Right ventricle myocardium inferior (tissue), 1 donor: Measurements from ENCODE around the gene UGT2B17. TPM values are rescaled to one million over a fixed set of nuclear protein-coding genes. Genes with fewer than 3 reads are reported as not detected.
"Not testable (repeated sequence)": the region's sequence is repeated elsewhere in the genome, so short reads cannot be mapped to it uniquely, and the experiment has no call there.

Experiments used
- ATAC-seq: fragments of 200-7000 bp; cut with Tn5 transposase; one replicate; pipeline ENCODE4 v1.9.1; 2020; ENCODE audit warnings: mild to moderate bottlenecking, moderate library complexity
- DNase-seq: peaks from one replicate; pipeline ENCODE4 v3.0.0; 2021; ENCODE audit errors: missing footprints
- intact Hi-C: fragments of 100-400 bp; cut with DNase I; formaldehyde crosslinking; loops from one replicate; pipeline ENCODE4 v1.11.0; 2022
- total RNA-seq: library from RNA; stranded (reverse); fragmentation: NEBNext Ultra II Directional; extraction: Animal tissue kit (Norgen Biotek cat#: 25700); gene quantifications from one replicate; pipeline ENCODE4 v1.2.1, GENCODE V29; 2021
- donor health status: DM: no; HTN: yes; CAD: no; lungs with severe emphysema.

UGT2B17 gene
- total RNA-seq, 1 donor from 2014 or later = not detected

DNA sequence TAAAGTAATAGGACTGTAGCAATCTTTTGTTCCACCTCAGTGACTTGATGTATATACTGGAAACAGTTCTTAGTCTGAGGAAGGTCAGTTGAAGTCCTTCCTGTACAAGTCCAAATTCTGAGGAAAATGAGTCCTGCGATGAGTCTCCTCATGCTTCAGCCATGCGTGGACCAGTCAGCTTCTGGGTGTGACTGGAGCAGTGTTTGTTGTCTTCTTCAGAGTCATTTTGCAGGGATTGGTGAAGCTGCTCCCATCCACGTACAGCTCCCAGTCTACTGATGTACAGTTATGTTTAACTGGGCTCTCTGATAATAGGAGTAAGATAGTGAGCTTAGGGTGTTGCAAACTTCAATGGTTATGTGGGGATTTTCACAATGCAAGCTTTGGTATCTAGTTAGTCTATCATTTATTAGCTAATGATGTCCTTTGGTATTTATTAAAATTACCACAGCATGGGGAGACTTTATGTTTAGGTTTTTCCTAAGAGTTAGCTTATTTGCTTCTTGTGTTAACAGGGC is 3.4 kb downstream of the UGT2B17 start:
- ATAC-seq (no peak), DNase-seq (no peak)
- intact Hi-C loops = no loop called here

DNA sequence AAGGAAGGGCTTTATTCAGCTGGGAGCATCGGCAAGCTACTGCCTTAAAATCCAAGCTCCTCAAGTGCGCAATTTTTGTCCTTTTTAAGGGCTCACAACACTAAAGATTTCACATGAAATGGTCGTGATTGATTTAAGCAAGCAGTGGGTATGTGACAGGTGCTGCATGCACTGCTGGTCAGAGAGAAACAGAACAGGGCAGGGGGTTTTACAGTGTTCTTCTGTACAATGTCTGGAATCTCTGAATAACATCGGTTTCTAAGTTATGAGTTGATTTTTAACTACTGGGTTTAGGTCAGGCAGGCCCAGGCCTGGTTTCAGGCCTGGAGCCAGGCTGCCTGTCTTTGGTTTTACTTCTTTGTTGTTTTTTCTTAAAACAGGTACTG is 6.0 kb downstream of the UGT2B17 start:
- intact Hi-C loops = no loop called here
- ATAC-seq = no peak

DNA sequence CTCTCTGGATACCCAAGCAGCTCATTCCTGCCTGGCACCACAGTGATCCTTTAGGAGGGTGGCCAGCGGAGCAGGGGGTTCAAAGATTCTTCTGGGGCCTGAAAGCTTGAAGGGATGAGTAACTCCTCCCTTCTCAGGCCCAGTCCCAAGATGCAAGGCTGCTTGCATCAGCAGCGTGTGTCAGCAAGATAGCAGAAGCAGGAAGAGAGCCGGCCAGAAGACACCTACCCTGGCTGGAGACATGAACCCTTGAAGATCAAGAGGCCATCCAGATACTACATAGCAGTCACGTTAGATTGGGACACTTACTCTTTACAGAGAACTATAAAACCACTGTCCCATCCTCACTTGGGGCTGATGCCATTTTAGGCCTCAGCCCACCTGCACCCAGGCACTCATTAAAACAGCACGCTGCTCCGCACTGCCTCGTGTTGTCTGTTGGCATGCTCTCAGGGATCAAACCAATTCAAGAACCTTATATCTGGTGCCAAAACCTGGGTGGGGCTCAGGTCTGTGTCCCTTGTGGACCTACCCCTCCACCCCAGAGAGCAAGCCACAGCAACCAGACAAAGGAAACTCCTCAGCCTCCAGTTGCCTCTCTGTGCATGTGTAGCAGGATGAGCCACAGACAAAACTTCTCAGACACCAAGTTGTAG is 6.5 kb downstream of the UGT2B17 start:
- intact Hi-C loops = no loop called here
- DNase-seq (no peak), ATAC-seq (no peak)

More for the DNA sequence above, 6.0 kb downstream of the UGT2B17 start:
- no peak for DNase-seq

DNA sequence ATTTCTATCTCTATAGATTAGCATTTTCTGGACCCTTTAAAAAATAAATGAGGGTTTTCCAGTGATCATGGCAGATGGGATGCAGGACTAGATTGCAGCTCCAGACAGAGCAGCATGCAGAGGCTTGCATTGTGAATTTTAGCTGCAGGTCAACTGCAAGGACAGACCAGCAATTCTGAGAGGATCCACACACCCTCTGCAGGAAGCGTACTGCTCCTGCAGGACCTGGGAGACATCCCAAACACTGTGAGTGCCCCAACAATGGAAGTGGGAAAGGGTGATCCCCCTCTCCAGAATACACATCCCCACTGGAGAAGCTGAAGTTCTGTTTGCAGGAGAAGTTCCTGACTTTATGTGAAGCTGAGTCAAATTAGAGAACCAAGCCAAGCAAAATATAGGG is 7.1 kb downstream of the UGT2B17 start:
- DNase-seq, ATAC-seq, intact Hi-C loops: not testable (repeated sequence)

DNA sequence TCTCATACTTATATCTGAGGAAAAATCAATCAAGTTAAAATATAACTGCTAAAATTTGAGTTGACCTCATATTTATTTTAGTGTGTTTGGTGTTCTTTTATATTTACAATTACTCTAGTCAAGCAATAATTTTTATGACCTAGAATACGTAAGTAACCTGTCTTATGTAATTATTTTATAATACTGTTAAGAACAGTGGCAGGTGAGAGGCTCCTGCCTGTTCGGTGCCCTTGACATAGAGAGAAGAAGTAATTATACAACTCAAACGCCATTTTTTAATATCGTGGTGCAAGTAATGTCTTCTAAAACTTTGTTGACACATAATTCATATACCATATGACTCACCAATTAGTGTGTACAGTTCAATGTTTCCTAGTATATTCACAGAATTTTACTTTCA is 7.6 kb downstream of the UGT2B17 start:
- intact Hi-C loops, DNase-seq, ATAC-seq: not testable (repeated sequence)

DNA sequence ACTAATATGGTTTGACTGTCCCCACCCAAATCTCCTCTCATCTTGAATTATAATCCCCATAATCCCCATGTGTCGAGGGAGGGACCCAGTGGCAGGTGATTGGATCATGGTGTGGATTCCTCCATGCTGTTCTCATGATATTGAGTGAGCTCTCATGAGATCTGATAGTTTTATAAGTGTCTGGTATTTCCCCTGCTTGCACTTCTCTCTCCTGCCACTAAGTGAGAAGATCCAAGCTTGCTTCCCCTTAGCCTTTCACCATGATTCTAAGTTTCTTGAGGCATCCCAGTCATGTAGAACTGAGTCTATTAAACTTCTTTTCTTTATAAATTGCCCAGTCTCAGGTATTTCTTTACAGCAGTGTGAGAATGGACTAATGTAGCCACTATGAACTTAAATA is 9.8 kb downstream of the UGT2B17 start:
- DNase-seq, ATAC-seq, intact Hi-C loops: not testable (repeated sequence)

DNA sequence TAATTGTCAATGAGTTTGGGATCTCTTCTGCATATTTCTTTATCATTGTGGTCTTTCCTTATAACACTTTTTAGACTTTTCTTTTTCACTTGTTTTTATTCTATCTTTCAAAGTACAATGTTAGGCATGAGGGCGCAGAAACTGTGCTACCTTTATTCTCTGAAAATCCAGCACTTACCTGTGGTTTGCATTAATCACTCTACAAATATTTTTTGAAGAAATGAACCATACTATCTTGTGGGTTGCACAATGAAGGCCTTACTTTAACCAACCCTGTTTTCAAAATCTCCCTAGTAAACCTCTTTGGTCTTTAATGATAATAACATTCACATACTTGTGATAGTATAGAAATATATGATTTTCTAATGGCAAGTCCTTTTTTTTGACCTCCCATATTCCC is 11.0 kb downstream of the UGT2B17 start:
- ATAC-seq, intact Hi-C loops: not testable (repeated sequence)

DNA sequence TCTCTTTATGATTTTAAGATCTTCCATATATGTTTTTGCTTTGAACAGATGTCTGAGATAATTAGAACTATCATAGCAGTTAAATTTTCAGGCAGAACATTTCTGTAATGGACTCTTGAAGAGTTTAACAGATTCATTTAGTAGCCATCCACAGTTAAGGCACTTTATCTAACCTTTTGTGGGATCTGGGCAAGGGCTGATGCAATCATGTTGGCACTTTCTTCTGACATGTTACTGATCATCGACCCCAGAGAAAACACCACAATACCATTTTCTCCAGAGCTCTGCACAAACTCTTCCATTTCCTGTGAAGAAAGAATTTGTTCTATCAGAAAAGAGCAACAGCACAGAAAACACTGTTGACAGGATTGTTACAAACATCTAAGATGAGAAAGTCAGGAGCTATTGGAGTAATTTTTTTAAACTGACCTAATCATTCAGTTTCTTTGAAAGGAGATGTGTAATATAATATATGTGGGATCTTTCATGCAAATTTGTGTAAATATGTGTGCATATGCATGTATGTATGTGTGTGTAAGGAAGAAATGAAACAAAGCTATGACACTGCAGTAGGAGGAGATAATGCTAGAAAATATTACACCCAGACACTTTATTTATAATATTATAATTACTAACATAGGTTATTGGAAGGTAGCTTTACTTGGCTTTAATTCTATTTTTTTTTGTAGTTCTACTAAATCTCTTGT is 15.6 kb downstream of the UGT2B17 start:
- ATAC-seq, intact Hi-C loops, DNase-seq: not testable (repeated sequence)

More for the DNA sequence above, 11.0 kb downstream of the UGT2B17 start:
- not testable (repeated sequence) for DNase-seq

DNA sequence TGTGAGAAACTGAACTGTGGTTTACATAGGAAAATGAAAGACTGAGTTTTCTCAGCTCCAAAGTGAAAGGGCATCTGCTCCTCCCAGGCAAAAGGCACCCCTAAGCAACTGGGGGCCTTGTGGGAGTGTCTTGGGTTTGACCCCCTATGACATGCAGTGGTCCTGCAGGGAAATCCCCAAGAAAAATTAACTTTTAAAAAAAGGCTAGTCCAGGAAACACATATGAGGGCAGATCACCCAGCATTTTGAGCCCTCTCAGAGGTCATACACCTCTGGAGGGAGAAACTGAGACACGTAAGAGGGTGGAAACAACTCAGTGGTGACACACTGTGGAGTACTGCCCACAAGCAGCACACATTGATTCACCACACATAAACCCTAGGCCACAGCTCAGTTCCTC is 22.3 kb downstream of the UGT2B17 start:
- intact Hi-C loops, DNase-seq, ATAC-seq: not testable (repeated sequence)

DNA sequence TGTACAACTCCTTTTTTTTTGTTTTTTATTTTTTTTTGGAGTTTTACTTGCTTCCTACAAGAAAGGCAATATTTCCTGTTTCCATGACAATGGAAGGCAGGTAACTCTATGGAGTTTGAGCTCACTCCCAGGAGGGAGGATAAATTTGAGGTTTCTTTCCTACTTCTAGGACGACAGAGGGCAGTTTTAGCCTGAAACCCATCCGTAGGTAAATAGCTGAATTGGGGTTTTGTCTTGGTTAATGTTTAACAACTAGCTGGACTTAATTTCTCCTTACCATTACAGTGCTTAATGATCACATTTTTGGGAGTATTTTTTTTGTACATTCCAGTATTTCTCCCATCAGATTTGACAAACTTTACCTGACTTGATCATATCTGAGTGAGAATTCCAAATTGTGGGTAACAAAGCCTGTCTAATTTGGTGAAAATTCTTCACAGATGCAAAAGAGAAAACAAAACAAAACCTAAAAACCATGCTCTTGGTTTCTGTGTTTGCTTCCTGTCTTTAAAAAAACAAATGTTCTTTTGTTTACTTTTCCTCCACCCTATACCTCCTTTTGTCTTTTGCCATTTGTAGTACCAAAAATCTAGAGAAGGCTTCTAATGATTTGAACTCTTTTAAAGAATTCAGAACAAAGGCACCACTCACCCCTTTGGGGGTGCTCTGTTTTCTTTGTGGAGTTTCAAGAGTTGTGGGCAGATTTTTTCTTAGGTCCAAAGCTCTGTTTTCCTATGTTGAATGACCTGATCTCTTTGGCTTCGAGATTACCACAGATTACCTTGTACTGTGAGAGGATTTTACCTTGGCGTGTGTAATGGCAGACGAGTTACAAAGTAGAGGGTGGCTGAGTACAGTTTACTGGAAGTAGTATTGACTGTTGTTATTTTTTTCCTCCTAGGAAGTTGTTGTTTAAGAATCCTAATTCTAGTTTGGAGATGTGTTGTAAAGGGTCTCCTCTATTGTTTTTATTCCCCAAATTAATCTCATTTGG is 23.0 kb downstream of the UGT2B17 start:
- intact Hi-C loops, DNase-seq, ATAC-seq: not testable (repeated sequence)

DNA sequence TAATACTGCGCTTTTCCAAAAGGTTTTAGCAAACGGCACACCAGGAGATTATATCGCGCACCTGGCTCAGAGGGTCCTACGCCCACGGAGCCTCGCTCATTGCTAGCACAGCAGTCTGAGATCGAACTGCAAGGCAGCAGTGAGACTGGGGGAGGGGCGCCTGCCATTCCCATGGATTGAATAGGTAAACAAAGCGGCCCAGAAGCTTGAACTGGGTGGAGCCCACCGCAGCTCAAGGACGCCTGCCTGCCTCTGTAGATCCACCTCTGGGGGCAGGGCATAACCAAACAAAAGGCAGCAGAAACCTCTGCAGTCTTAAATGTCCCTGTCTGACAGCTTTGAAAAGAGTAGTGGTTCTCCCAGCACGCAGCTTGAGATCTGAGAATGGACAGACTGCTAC is 33.4 kb downstream of the UGT2B17 start:
- peak; percentile 21 for DNase-seq
- intact Hi-C loops, ATAC-seq: not testable (repeated sequence)

DNA sequence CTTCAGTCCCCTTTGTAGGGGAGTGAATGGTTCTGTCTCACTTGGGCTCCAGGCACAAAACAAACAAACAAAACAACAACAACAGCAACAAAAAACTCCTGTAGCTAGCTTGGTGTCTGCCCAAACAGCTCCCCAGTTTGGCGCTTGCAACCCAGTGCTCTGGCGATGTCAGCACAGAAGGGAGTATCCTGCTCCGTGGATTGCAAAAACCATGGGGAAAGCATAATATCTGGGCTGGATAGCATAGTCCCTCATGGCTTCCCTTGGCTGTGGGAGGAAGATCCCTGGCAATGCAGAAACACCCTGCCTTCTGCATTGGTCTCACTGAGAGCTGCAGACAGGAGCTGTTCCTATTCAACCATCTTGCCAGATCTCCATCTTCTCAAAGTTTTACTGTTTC is 39.7 kb downstream of the UGT2B17 start:
- ATAC-seq (no peak), DNase-seq (no peak)
- intact Hi-C loops = no loop called here

DNA sequence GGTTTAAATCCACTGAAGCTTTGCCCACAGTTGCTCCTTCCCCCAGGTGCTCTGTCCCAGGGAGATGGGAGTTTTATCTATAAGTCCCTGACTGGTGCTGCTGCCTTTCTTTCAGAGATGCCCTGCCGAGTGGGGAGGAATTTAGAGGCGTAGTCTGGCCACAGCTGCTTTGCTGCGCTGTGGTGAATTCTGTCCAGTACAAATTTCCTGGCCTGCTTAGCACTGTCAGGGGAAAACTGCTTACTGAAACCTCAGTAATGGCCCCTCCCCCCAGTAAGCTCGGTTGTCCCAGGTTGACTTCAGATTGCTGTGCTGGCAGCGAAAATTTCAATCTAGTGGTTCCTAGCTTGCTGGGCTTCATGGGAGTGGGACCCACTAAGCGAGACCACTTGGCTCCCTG is 40.1 kb downstream of the UGT2B17 start:
- intact Hi-C loops = no loop called here
- no peak for ATAC-seq
- no peak for DNase-seq

DNA sequence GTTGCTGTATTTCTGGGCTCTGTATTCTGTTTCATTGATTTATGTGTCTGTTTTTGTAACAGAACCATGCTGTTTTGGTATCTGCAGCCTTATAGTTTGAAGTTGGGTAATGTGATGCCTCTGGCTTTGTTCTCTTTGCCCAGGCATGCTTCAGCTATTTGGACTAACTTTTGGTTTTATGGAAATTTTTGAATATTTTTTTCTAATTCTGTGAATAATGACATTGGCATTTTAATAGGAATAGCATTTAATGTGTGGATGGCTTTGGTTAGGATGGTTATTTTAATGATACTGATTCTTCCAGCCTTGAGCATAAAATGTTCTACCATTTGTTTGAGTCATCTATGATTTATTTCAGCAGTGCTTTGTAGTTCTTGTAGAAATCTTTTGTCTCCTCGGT is 53.9 kb downstream of the UGT2B17 start:
- ATAC-seq, DNase-seq, intact Hi-C loops: not testable (repeated sequence)

DNA sequence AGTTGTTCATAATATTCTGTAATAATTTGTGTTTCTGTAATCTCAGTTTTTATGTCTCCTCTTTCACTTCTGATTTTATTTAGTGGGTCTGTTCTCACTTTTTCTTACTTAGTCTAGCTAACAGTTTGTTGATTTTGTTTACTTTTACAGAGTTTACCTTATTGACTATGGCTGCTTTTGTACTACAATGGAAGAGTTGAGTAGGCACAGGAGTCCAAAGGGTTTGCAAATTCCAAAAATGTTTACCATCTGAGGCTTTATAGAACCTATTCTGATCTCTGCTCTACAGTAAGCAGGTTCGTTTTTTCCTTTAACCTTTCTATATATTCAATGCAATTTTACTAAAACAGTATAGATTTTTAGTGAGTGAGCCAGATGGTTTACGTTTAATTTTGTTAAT is 55.1 kb downstream of the UGT2B17 start:
- intact Hi-C loops = no loop called here
- DNase-seq (no peak), ATAC-seq (no peak)

DNA sequence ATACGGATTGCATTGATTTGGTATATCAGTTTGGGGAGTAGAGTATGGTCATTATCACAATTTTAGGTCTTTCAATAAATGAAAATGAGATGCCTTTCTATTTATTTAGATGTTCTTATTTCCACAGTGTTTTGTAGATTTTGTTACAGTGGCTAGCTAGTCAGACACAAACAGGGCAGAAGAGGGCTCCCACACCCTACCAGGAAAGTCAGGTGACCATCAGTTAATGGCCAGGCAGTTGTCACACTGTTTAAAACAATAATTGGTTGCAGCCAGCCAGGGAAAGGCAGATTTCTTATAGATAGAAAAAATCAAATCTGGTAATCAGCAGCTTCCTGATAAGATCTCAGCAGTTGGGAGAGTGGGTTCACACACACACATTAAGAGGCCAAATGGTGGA is 57.2 kb downstream of the UGT2B17 start:
- no peak for DNase-seq
- ATAC-seq = no peak
- intact Hi-C loops = no loop called here

DNA sequence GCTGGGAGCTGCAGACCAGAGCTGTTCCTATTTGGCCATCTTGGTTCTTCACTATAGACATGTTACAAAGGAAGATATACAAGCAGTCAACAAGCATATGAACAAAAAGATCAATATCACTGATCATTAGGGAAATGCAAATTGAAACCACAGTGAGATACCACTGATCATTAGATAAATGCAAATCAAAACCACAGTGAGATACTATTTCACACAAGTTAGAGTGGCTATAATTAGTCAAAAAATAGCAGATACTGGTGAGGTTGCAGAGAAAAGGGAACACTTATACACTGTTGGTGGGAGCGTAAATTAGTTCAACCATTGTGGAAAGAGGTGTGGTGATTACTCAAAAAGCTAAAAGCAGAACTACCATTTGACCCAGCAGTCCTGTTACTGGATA is 70.7 kb downstream of the UGT2B17 start:
- intact Hi-C loops = not testable (repeated sequence)

DNA sequence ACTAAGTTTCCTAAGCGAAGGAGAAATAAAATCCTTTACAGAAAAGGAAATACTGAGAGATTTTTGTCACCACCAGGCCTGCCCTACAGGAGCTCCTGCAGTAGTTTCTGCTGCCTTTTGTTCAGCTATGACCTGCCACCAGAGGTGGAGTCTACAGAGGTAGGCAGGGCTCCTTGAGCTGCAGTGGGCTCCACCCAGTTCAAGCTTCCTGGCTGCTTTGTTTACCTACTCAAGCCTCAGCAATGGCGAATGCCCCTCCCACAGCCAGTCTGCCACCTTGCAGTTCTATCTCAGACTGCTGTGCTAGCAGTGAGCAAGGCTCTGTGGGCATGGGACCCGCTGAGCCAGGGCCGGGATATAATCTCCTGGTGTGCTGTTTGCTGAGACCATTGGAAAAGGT is 71.3 kb downstream of the UGT2B17 start:
- intact Hi-C loops, DNase-seq, ATAC-seq: not testable (repeated sequence)

More for the DNA sequence above, 70.7 kb downstream of the UGT2B17 start:
- not testable (repeated sequence) for DNase-seq, ATAC-seq

DNA sequence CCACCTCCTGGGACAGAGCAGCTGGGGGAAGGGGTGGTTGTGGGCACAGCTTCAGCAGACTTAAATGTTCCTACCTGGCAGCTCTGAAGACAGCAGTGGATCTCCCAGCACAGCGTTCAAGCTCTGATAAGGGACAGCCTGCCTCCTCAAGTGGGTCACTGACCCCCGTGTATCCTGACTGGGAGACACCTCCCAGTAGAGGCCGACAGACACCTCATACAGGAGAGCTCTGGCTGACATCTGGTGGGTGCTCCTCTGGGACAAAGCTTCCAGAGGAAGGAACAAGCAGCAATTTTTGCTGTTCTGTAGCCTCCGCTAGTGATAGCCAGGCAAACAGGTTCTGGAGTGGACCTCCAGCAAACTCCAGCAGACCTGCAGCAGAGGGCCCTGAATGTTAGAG is 72.7 kb downstream of the UGT2B17 start:
- intact Hi-C loops, ATAC-seq, DNase-seq: not testable (repeated sequence)
